Measurements from ENCODE around the gene GPN3. TPM values are rescaled to one million over a fixed set of nuclear protein-coding genes. Genes with fewer than 3 reads are reported as not detected.
"Not testable (repeated sequence)": the region's sequence is repeated elsewhere in the genome, so short reads cannot be mapped to it uniquely, and the experiment has no call there.

Gene GPN3
- total RNA-seq, 6 experiments from 2014 or later: 22.9 to 30.4 (median 25.1) TPM

GRCh38 chr12:110405126-110405662, 62.9 kb downstream of the GPN3 start:
- H3K36me3 Mint-ChIP-seq (ENCODE audit: low read depth): peaks cover 15% of the 10 kb centered on the region
- not testable (repeated sequence) for H3K9me3 Mint-ChIP-seq

GRCh38 chr12:110403976-110404682, 63.9 kb downstream of the GPN3 start:
- Mint-ChIP-seq H3K4me1 (ENCODE audit: low read depth) (peaks cover 19% of the 10 kb centered on the region), H3K27ac (peak overlapping the region; percentile 100), H3K9me3 (no peaks in the 10 kb centered on the region), H3K4me3 (peak overlapping the region; percentile 100), H3K27me3 (ENCODE audit: insufficient read depth) (no peaks in the 10 kb centered on the region; the same call in 1 of the 2 replicates), H3K36me3 (ENCODE audit: low read depth) (peaks cover 21% of the 10 kb centered on the region)
- no peak for TF ChIP-seq CTCF (IDR thresholded peaks at IDR 0.05)
- peak; percentile 36 for DNase-seq

More at GRCh38 chr12:110405126-110405662, 62.9 kb downstream of the GPN3 start:
- H3K4me3 Mint-ChIP-seq; H3K27me3 Mint-ChIP-seq (ENCODE audit: insufficient read depth); H3K27ac Mint-ChIP-seq; DNase-seq: not testable (repeated sequence)
- peaks cover 27% of the 10 kb centered on the region for H3K4me1 Mint-ChIP-seq (ENCODE audit: low read depth)

GRCh38 chr12:110403146-110403975, 64.7 kb downstream of the GPN3 start, which contains the start of gene ANAPC7:
Gene ANAPC7 (minus strand): TSS chr12:110403708. CDS start chr12:110403627, 81 bp downstream.
- Mint-ChIP-seq H3K4me1 (ENCODE audit: low read depth) (peaks cover 18% of the 10 kb centered on the region), H3K9me3 (no peaks in the 10 kb centered on the region), H3K36me3 (ENCODE audit: low read depth) (peaks cover 22% of the 10 kb centered on the region), H3K4me3 (peak within 1 kb of the TSS; percentile 100), H3K27me3 (ENCODE audit: insufficient read depth) (no peaks in the 10 kb centered on the region; the same call in 1 of the 2 replicates), H3K27ac (peak within 1 kb of the TSS; percentile 100)
- peak; percentile 91 for DNase-seq
- TF ChIP-seq CTCF (IDR thresholded peaks at IDR 0.05): 0 out of 2 replicates have a peak, but pooled peaks have one; percentile 16

Other genes with a start within 250 kb of the GPN3 start
- gene ATP2A2, start 187.0 kb downstream of the GPN3 start, total RNA-seq (2021; fragmentation: NEBNext Ultra II Directional; extraction: Animal tissue kit (Norgen Biotek cat#: 25700)): 100 to 1,000 TPM; 254 to 286 (median 267) TPM
- 10 to 100 TPM; 48.7 to 58.8 (median 57.3) TPM for gene ANAPC7, start 64.5 kb downstream of the GPN3 start, total RNA-seq (2021; fragmentation: NEBNext Ultra II Directional; extraction: Animal tissue kit (Norgen Biotek cat#: 25700))
- 100 to 1,000 TPM; 301 to 338 (median 317) TPM for gene ARPC3, start 17.9 kb downstream of the GPN3 start, total RNA-seq (2021; fragmentation: NEBNext Ultra II Directional; extraction: Animal tissue kit (Norgen Biotek cat#: 25700))
- 10 to 100 TPM; 16.4 to 25.2 (median 18.0) TPM for gene FAM216A, start 588 bp upstream of the GPN3 start, total RNA-seq (2021; fragmentation: NEBNext Ultra II Directional; extraction: Animal tissue kit (Norgen Biotek cat#: 25700))
- gene VPS29, start 33.9 kb upstream of the GPN3 start, total RNA-seq (2021; fragmentation: NEBNext Ultra II Directional; extraction: Animal tissue kit (Norgen Biotek cat#: 25700)): 100 to 1,000 TPM in 5 of 6 experiments, 10 to 100 TPM in 1; 98.0 to 116 (median 110) TPM
- gene RAD9B, start 34.1 kb upstream of the GPN3 start, total RNA-seq (2021; fragmentation: NEBNext Ultra II Directional; extraction: Animal tissue kit (Norgen Biotek cat#: 25700)): 1 to 10 TPM in 1 of 6 experiments, under 1 TPM in 5; 0.55 to 1.1 (median 0.77) TPM
- 10 to 100 TPM in 5 of 6 experiments, 1 to 10 TPM in 1; 8.9 to 13.6 (median 12.0) TPM for gene PPTC7, start 115.1 kb upstream of the GPN3 start, total RNA-seq (2021; fragmentation: NEBNext Ultra II Directional; extraction: Animal tissue kit (Norgen Biotek cat#: 25700))
- gene TCTN1, start 145.9 kb upstream of the GPN3 start, total RNA-seq (2021; fragmentation: NEBNext Ultra II Directional; extraction: Animal tissue kit (Norgen Biotek cat#: 25700)): 10 to 100 TPM; 24.2 to 30.3 (median 25.6) TPM
- under 1 TPM in 5 of 6 experiments, not detected in 1; 0.09 to 0.71 (median 0.33) TPM for gene HVCN1, start 220.9 kb upstream of the GPN3 start, total RNA-seq (2021; fragmentation: NEBNext Ultra II Directional; extraction: Animal tissue kit (Norgen Biotek cat#: 25700))

Measured in HFFc6 (cell line).